Thyroid gland (tissue), 4 donors: ENCODE results near the gene SREBF1. TPM values are rescaled to one million over a fixed set of nuclear protein-coding genes. Genes with fewer than 3 reads are reported as not detected.

ENCODE experiments used
- DNase-seq, 2 donors: peaks; one replicate each; pipeline ENCODE4 v3.0.0-alpha.2; 2019
- H3K27ac ChIP-seq, 3 donors: fragments of 200-600 bp; sonication (generic); 1 replicate in 2 of 3; 2 replicates in 1 of 3; pipeline ENCODE4 v1.5.1; 2016 to 2019; ENCODE audit warnings: mild to moderate bottlenecking in 1 of 3, moderate library complexity in 1 of 3
- H3K27me3 ChIP-seq: fragments of 200-600 bp; sonication (generic); one replicate; pipeline ENCODE4 v1.5.1; 2019
- H3K36me3 ChIP-seq, 2 donors: fragments of 200-600 bp; sonication (generic); one replicate each; pipeline ENCODE4 v1.5.1; 2016 to 2019
- H3K4me1 ChIP-seq, 2 donors: fragments of 200-600 bp; sonication (generic); one replicate each; pipeline ENCODE4 v1.5.1; 2017 to 2019
- H3K4me3 ChIP-seq, 3 donors: fragments of 200-600 bp; sonication (generic); replicated peaks in 1 of 3; 1 replicate in 2 of 3; 2 replicates in 1 of 3; pipeline ENCODE4 v1.5.1; 2016; ENCODE audit warnings: mild to moderate bottlenecking in 1 of 3
- H3K9me3 ChIP-seq: fragments of 200-600 bp; sonication (generic); one replicate; pipeline ENCODE4 v1.5.1; 2017
- POLR2A ChIP-seq, 2 donors: fragments of 450-650 bp; IDR thresholded peaks; one replicate each; pipeline ENCODE4 v1.6.1; 2017; ENCODE audit warnings: antibody characterized with exemption in 2 of 2, mild to moderate bottlenecking in 2 of 2, moderate library complexity in 1 of 2
- WGBS, 2 donors: methylation state at CpG; one replicate each; pipeline ENCODE4 v1.1.5; 2017; 5-methylcytosine and 5-hydroxymethylcytosine counted together
- intact Hi-C: fragments of 100-400 bp; cut with DNase I; formaldehyde crosslinking; loops from one replicate; pipeline ENCODE4 v1.15.1; 2023
- total RNA-seq, 4 donors: library from RNA; depleted of rRNA; stranded (reverse); fragments of >200 nt; gene quantifications; one replicate each; pipeline ENCODE4 v1.2.3, GENCODE V29; 2016
- TF ChIP-seq, protein P1 (sequence below), 6 experiments: fragments of 200-600 bp in 3 of 6; fragments of 450-650 bp in 3 of 6; sonication (generic) in 3 of 6; IDR thresholded peaks; one replicate each; pipeline ENCODE4 v1.5.1; 2016 to 2019; ENCODE audit warnings: antibody characterized with exemption in 6 of 6, mild to moderate bottlenecking in 2 of 6, inconsistent platforms in 1 of 6, moderate library complexity in 1 of 6

The SREBF1 gene
- total RNA-seq, 4 donors from 2014 or later, result 44.6 to 89.4 (median 63.0) TPM

DNA sequence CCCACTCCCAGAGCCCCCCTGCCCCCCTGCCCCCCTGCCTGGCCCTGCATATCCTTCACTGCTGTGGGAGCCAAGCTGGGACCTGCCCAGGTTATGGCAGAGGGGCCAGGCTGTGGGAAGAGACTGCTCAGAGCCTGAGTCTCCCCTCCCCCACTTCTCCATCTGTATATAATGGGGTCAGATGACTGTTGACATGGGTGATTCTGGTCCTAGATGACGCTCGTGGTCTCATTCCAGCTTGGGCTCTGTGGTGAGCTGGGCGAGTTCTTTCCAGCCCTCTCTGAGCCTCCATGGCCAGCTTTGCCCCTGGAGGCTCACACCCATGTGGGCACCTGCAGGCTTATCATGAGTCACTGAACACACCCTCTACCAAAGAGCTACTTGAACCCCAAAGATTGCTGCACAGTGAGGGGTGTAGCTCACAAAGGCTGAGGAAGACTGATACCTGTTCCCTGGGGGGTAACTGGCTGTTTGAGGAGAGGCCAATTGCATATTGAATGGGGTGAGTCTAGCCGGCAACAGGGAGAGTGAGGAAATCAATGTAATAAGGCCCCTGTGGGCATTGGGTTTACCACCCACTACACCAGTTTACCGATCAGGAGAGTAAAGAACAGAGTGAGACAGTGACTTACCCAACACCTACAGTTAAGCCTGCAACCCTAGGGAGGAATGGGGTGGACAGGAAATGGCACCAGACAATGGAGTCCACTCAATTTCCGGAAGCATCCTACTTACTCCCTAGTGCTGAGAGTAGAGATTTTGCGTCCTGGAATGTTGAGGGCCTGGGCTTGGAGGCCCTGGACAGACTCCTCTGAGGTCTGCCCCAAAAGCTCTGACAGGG lies 4.2 kb upstream of the SREBF1 start:
- Histone ChIP-seq H3K4me1 (peaks cover 82 to 89% of the 10 kb centered on the region in 2 donors), H3K9me3 (no peaks in the 10 kb centered on the region), H3K4me3 (peak overlapping the region in 1 of 3 donors; percentile 12), H3K27me3 (no peaks in the 10 kb centered on the region), H3K36me3 (no peaks in the 10 kb centered on the region), H3K27ac (peak overlapping the region; percentile 99)
- no peak for TF ChIP-seq POLR2A (IDR thresholded peaks at IDR 0.05)
- TF ChIP-seq, protein P1, sequence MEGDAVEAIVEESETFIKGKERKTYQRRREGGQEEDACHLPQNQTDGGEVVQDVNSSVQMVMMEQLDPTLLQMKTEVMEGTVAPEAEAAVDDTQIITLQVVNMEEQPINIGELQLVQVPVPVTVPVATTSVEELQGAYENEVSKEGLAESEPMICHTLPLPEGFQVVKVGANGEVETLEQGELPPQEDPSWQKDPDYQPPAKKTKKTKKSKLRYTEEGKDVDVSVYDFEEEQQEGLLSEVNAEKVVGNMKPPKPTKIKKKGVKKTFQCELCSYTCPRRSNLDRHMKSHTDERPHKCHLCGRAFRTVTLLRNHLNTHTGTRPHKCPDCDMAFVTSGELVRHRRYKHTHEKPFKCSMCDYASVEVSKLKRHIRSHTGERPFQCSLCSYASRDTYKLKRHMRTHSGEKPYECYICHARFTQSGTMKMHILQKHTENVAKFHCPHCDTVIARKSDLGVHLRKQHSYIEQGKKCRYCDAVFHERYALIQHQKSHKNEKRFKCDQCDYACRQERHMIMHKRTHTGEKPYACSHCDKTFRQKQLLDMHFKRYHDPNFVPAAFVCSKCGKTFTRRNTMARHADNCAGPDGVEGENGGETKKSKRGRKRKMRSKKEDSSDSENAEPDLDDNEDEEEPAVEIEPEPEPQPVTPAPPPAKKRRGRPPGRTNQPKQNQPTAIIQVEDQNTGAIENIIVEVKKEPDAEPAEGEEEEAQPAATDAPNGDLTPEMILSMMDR (IDR thresholded peaks at IDR 0.05), result no peak
- 26 to 43% methylated on average over 5 to 7 of the region's 7 CpGs for WGBS, 2 donors
- no peak for DNase-seq
- intact Hi-C loops, result no loop called here

DNA sequence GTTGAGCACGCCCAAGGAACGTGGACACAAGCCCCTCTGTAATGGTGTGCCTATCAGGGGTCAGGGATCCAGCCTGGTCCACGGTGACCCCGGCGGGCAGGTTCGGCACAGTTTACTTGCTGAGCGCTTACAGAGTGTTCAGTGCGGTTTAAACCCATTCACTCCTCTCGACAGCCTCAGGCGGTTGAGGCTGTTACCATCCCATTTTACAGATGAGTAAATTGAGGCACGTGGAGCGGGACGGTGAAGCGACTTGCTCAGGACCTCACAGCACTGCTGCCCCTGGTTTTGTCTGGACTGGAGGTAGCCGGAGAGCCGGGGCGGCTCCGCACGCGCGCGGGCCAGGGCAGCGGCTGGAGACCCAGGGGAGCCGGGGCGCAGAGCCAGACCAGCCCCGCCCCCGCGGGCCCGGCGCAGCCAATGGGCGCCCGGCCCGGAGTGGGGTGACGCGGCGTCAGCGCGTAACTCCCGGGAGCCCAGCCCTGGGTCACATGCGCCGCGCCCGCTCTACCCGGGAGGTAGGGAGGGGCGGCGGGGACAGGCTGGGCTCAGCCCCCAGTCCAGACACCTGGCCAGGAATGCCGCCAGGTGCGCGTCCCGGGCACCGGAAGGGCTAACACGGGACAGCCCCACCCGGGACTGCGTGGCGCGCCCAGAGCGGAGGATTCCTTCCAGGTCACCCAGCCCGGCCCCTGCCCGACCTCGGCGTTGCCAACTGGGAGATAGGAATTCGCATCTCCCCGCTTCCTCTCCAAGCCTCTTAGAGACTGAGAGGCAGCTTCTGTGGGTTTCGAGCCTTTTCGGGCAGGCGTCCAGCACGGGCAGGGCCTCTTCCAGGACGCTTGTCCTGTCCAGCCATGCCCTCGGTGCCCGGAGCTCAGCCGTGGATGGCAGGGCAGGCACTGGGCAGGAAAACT lies 3.3 kb upstream of the SREBF1 start:
- peak overlapping the region in 1 of 3 donors; percentile 12 for H3K4me3 ChIP-seq
- 4 to 8% methylated on average over 14 to 43 of the region's 71 CpGs for WGBS, 2 donors
- intact Hi-C loops, result no loop called here
- H3K4me1 ChIP-seq, result peaks cover 82 to 89% of the 10 kb centered on the region in 2 donors
- peak; percentile 99 for DNase-seq
- no peaks in the 10 kb centered on the region for H3K27me3 ChIP-seq
- TF ChIP-seq, protein P1 (IDR thresholded peaks at IDR 0.05), result no peak
- peak; percentile 78 to 96 for TF ChIP-seq POLR2A (IDR thresholded peaks at IDR 0.05)
- peak overlapping the region; percentile 99 for H3K27ac ChIP-seq
- H3K9me3 ChIP-seq, result no peaks in the 10 kb centered on the region
- no peaks in the 10 kb centered on the region for H3K36me3 ChIP-seq

DNA sequence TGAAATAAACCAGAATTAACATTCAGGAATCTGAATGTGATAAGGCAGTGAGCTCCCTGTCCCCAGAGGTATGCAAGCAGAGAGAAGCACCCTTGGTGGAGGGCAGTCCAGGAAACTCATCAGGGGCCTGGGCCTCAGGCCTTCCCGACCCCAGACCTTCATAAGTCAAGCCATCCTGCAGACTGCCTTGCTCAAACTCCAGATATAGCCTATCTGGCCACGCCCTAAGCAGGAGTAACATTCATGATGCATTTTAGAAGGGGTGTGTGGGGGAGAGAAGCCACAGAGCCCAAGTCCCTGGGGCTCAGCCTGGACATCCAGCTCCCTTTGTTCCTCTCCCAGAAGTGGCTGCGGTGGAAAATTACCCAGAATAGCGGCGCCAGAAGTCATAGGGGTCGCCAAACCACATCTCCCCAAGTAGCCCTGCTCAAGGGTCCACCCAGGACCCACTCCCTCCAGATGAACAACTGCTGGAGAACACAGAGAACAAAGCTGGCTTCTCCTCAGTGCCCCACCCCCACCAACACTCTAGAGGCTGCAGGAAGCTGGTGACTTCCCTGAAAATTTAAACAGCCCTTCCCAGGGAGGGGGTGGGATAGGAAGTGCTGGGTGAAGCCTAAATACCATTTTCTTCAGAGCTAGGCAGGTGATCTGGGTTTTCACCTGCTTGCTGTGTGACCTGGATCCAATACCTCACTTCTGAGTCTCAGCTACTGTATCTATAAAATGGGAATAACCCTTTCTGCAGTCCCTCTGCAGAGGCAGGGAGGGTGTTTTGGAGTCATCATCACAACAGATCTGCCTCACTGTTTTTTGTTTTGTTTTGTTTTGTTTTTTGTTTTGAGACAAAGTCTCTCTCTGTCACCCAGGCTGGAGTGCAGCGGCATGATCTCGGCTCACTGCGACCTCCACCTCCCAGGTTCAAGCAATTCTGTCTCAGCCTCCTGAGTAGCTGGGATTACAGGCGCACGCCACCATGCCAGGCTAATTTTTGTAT lies 1.5 kb upstream of the SREBF1 start:
- WGBS, 2 donors, result 75 to 90% methylated on average over 5 to 10 of the region's 11 CpGs
- Histone ChIP-seq H3K36me3 (no peaks in the 10 kb centered on the region), H3K4me1 (peaks cover 83 to 89% of the 10 kb centered on the region in 2 donors), H3K9me3 (no peaks in the 10 kb centered on the region), H3K4me3 (no peak overlapping the region), H3K27ac (peak overlapping the region; percentile 99), H3K27me3 (no peaks in the 10 kb centered on the region)
- peak; percentile 88 to 90 for DNase-seq
- TF ChIP-seq, protein P1 (IDR thresholded peaks at IDR 0.05), result no peak
- TF ChIP-seq POLR2A (IDR thresholded peaks at IDR 0.05), result no peak
- intact Hi-C loops, result no loop called here

DNA sequence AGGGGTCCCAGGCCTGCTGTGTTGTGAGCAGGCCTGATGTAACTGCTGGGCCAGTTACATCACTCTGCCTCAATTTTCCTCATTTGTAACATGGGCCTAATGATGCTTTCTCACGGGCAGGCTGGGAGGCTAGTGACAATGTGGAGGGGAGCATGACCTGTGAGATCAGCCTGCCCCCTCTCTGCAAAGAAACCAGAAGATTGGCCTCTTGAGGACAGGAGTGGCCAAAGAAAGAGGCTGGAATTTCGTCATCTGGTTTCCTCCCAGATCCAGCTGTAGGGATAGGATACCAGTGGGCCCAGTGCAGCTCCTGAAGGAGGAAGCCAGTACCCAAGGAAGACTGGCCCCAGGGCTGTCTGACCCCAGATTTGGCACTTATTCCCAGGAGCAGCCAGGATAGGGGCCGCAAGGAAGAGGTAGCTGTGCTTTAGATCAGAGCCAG lies 615 bp upstream of the SREBF1 start:
- H3K27me3 ChIP-seq, result no peaks in the 10 kb centered on the region
- peak in 1 of 2 donors; percentile 47 for TF ChIP-seq POLR2A (IDR thresholded peaks at IDR 0.05)
- TF ChIP-seq, protein P1 (IDR thresholded peaks at IDR 0.05), result peak in 1 of 6 experiments; percentile 4
- DNase-seq, result peak; percentile 64 to 65
- no peaks in the 10 kb centered on the region for H3K9me3 ChIP-seq
- intact Hi-C loops, result no loop called here
- H3K4me3 ChIP-seq, result peak overlapping the region in 1 of 3 donors; percentile 87
- peaks cover 74 to 80% of the 10 kb centered on the region in 2 donors for H3K4me1 ChIP-seq
- H3K27ac ChIP-seq, result peak overlapping the region; percentile 99
- no peaks in the 10 kb centered on the region for H3K36me3 ChIP-seq
- WGBS, 2 donors, result 40 to 51% methylated on average over 3 of the region's 3 CpGs
